Loucy (cell line): ENCODE data around the gene FES.

Experiments
- H2AFZ ChIP-seq: fragments of 200-600 bp; sonication (generic); 2 replicates; pipeline ENCODE4 v1.6.0; 2016; ENCODE audit warnings: antibody characterized with exemption, mild to moderate bottlenecking, low read length, moderate library complexity
- H3F3A ChIP-seq: fragments of 200-600 bp; 2 replicates; pipeline ENCODE4 v1.6.0; 2016; ENCODE audit warnings: antibody characterized with exemption, low read depth, mild to moderate bottlenecking
- H3K27me3 ChIP-seq: fragments of 200-600 bp; sonication (generic); 2 replicates; pipeline ENCODE4 v1.6.1; 2014; ENCODE audit warnings: low read length, mild to moderate bottlenecking; ENCODE audit not compliant: insufficient read depth, poor library complexity, severe bottlenecking
- H3K36me3 ChIP-seq: fragments of 200-600 bp; sonication (generic); 2 replicates; pipeline ENCODE4 v1.6.1; 2016; ENCODE audit warnings: low read length; ENCODE audit not compliant: insufficient read depth
- H3K4me1 ChIP-seq: fragments of 200-600 bp; sonication (generic); 2 replicates; pipeline ENCODE4 v1.5.1; 2014; ENCODE audit warnings: low read length, mild to moderate bottlenecking; ENCODE audit not compliant: insufficient read depth, poor library complexity, severe bottlenecking
- H3K4me2 ChIP-seq: fragments of 200-600 bp; sonication (generic); 2 replicates; pipeline ENCODE4 v1.6.0; 2014; ENCODE audit warnings: antibody characterized with exemption, low read length, low read depth, mild to moderate bottlenecking; ENCODE audit not compliant: poor library complexity, severe bottlenecking
- H3K4me3 ChIP-seq: fragments of 200-600 bp; sonication (generic); 2 replicates; pipeline ENCODE4 v1.5.1; 2014; ENCODE audit warnings: low read length, mild to moderate bottlenecking, mixed read lengths; ENCODE audit not compliant: poor library complexity, severe bottlenecking
- H3K79me2 ChIP-seq: fragments of 200-600 bp; sonication (generic); 2 replicates; pipeline ENCODE4 v1.6.1; 2014; ENCODE audit warnings: low read length; ENCODE audit not compliant: insufficient read depth
- H3K9ac ChIP-seq: fragments of 200-600 bp; sonication (generic); 2 replicates; pipeline ENCODE4 v1.6.0; 2014; ENCODE audit warnings: mild to moderate bottlenecking, low read depth, low read length, moderate library complexity; ENCODE audit not compliant: poor library complexity, severe bottlenecking
- H3K9me2 ChIP-seq: fragments of 200-600 bp; sonication (generic); replicated peaks from 2 replicates; pipeline ENCODE4 v1.6.1; 2016; ENCODE audit warnings: low read depth, low read length, mixed read lengths
- H3K9me3 ChIP-seq: fragments of 200-600 bp; sonication (generic); 2 replicates; pipeline ENCODE4 v1.6.1; 2014; ENCODE audit warnings: mild to moderate bottlenecking, antibody characterized with exemption, low read length, low read depth; ENCODE audit not compliant: insufficient read depth
- H4K20me1 ChIP-seq: fragments of 200-600 bp; sonication (generic); 2 replicates; pipeline ENCODE4 v1.6.0; 2014; ENCODE audit warnings: antibody characterized with exemption, low read length, mild to moderate bottlenecking; ENCODE audit not compliant: insufficient read depth, poor library complexity, severe bottlenecking
- EZH2phosphoT487 ChIP-seq: fragments of 200-600 bp; IDR thresholded peaks from 2 replicates; pipeline ENCODE4 v1.6.1; 2018; ENCODE audit warnings: antibody characterized with exemption, mild to moderate bottlenecking, moderate library complexity, borderline replicate concordance
- TF ChIP-seq, protein P1 (sequence below): fragments of 200-600 bp; sonication (generic); conservative IDR thresholded peaks from 2 replicates; pipeline ENCODE4 v1.5.1; 2014; ENCODE audit warnings: mild to moderate bottlenecking, antibody characterized with exemption, low read length

FES gene

DNA sequence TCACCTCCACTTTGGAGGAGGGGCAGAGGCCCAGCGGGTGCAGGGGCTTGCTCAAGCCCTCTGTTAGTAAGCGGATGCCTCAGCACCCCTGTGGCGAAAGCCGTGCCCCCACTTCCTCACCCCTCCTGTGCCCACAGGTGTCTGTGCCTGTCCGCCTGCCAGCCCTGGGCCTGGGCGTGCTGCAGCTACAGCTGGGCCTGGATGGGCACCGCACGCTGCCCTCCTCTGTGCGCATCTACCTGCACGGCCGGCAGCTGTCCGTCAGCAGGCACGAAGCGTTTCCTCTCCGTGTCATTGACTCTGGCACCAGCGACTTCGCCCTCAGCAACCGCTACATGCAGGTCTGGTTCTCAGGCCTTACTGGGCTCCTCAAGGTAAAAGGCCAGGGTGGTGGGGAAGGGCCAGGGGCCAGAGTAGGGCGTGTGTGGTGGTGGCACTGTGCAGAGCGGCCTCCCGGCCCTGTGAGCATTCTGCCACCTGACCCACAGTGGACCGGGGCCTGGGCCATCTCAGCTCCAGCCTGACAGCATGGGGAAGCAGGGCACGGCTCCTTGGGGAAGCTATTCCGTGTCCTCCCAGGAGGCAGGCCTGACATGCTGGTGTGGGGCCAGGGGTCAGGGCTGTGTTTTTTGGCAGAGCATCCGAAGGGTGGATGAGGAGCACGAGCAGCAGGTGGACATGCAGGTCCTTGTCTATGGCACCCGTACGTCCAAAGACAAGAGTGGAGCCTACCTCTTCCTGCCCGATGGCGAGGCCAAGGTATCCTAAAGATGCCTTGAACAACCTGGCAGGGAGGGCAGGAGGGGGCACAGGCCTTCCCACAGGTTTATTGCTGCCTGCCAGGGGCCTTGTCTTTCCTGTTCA, 27.8 kb downstream of the FES start:
- TF ChIP-seq EZH2phosphoT487, result no peak
- TF ChIP-seq, protein P1, sequence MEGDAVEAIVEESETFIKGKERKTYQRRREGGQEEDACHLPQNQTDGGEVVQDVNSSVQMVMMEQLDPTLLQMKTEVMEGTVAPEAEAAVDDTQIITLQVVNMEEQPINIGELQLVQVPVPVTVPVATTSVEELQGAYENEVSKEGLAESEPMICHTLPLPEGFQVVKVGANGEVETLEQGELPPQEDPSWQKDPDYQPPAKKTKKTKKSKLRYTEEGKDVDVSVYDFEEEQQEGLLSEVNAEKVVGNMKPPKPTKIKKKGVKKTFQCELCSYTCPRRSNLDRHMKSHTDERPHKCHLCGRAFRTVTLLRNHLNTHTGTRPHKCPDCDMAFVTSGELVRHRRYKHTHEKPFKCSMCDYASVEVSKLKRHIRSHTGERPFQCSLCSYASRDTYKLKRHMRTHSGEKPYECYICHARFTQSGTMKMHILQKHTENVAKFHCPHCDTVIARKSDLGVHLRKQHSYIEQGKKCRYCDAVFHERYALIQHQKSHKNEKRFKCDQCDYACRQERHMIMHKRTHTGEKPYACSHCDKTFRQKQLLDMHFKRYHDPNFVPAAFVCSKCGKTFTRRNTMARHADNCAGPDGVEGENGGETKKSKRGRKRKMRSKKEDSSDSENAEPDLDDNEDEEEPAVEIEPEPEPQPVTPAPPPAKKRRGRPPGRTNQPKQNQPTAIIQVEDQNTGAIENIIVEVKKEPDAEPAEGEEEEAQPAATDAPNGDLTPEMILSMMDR, result no peak
- Histone ChIP-seq H3F3A (no peaks in the 10 kb centered on the region), H3K4me3 (no peak overlapping the region), H3K9me3 (no peaks in the 10 kb centered on the region), H2AFZ (no peak overlapping the region), H3K79me2 (no peaks in the 10 kb centered on the region), H3K4me2 (no peak overlapping the region), H3K36me3 (peaks cover 21% of the 10 kb centered on the region; the same call in 1 of the 2 replicates), H3K4me1 (no peaks in the 10 kb centered on the region), H3K9ac (no peak overlapping the region), H4K20me1 (no peaks in the 10 kb centered on the region), H3K9me2 (no peaks in the 10 kb centered on the region), H3K27me3 (no peaks in the 10 kb centered on the region)

- Histone ChIP-seq H3K9ac (no peak overlapping the region), H3K27me3 (no peaks in the 10 kb centered on the region), H3F3A (no peaks in the 10 kb centered on the region), H3K4me1 (no peaks in the 10 kb centered on the region), H3K36me3 (peaks cover 21% of the 10 kb centered on the region; the same call in 1 of the 2 replicates), H2AFZ (no peak overlapping the region), H3K9me3 (no peaks in the 10 kb centered on the region), H3K4me2 (no peak overlapping the region), H3K79me2 (no peaks in the 10 kb centered on the region), H3K4me3 (no peak overlapping the region), H3K9me2 (no peaks in the 10 kb centered on the region), H4K20me1 (no peaks in the 10 kb centered on the region)
- no peak for TF ChIP-seq EZH2phosphoT487
- TF ChIP-seq, protein P1, result no peak
These were observed 28.4 kb downstream of the FES start for GRCh38 chr15:90912770-90913075.

GRCh38 chr15:90913398-90913944, 29.2 kb downstream of the FES start:
- no peaks in the 10 kb centered on the region for H3F3A ChIP-seq
- no peaks in the 10 kb centered on the region for H3K9me2 ChIP-seq
- no peaks in the 10 kb centered on the region for H3K27me3 ChIP-seq
- no peak overlapping the region for H3K9ac ChIP-seq
- H3K4me1 ChIP-seq, result no peaks in the 10 kb centered on the region
- H4K20me1 ChIP-seq, result no peaks in the 10 kb centered on the region
- H3K4me3 ChIP-seq, result no peak overlapping the region
- H3K4me2 ChIP-seq, result no peak overlapping the region
- TF ChIP-seq EZH2phosphoT487, result no peak
- TF ChIP-seq, protein P1, result no peak
- no peaks in the 10 kb centered on the region for H3K9me3 ChIP-seq
- H2AFZ ChIP-seq, result no peak overlapping the region
- H3K36me3 ChIP-seq, result peaks cover 23% of the 10 kb centered on the region; the same call in 1 of the 2 replicates
- no peaks in the 10 kb centered on the region for H3K79me2 ChIP-seq
